ENCODE results near the gene WWTR1. TPM values are rescaled to one million over a fixed set of nuclear protein-coding genes. Genes with fewer than 3 reads are reported as not detected.

Gene WWTR1
- total and polyA plus RNA-seq, 2 of the 4 experiments (the other 2 are of a cell fraction) = 38.9 to 65.3 TPM

DNA sequence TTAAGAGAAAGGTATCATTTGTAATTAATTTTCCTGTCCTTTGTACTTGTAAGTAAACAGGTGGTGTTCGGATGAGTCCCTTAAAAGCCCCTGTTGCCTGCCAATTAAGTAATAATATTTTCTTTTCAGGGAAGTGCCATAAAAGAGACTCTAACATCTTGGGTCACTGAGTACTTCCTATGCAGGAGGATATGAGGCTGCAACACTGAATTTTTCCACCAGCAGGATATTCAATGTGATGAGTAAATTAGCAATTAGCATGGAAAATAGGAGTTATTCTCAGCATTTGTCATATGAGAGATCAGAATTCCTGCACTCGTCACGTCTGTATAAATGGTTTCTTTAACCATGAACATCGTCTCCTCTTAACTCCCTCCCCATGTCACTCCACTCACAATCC lies 45.4 kb downstream of the WWTR1 start:
- ChIA-PET POLR2A (ENCODE audit: unreplicated experiment) (no interaction called here), CTCF (no interaction called here)
- BruUV-seq (replicated peaks) = no TSS peak
- no peak overlapping the region for H2AK9ac ChIP-seq (replicated peaks; ENCODE audit: low read depth, low read length, poor library complexity)
- WGBS, 2 experiments (ENCODE audit: extremely low coverage in 2 of 2, insufficient read length in 1 of 2) = 95% methylated on average over 3 of the region's 4 CpGs; no CpG with 5 or more reads in 1 of the 2 experiments
- no peak overlapping the region for H2BK20ac ChIP-seq (ENCODE audit: low read depth, low read length)
- H3K9ac ChIP-seq (ENCODE audit: low read depth, low read length) = no peak overlapping the region
- H3K79me1 ChIP-seq (ENCODE audit: low read depth in 1 of 2, low read length in 2 of 2) = peaks cover 34 to 82% of the 10 kb centered on the region in 2 experiments
- no peak overlapping the region for H3K27ac ChIP-seq (ENCODE audit: insufficient read depth, low read length)
- H3K56ac ChIP-seq (ENCODE audit: extremely low read depth, insufficient read depth, low read length) = no peak overlapping the region
- TF ChIP-seq CEBPB (IDR thresholded peaks at IDR 0.05; ENCODE audit: low read depth, low read length) (no peak), CTCF (conservative IDR thresholded peaks at IDR 0.05; ENCODE audit: low read depth, low read length) (no peak), MAFK (IDR thresholded peaks at IDR 0.05; ENCODE audit: low read depth, low read length) (no peak), FOS (IDR thresholded peaks at IDR 0.05; ENCODE audit: low read depth, low read length) (no peak), BHLHE40 (IDR thresholded peaks at IDR 0.05; ENCODE audit: low read depth, low read length) (no peak), RFX5 (IDR thresholded peaks at IDR 0.05; ENCODE audit: low read depth, low read length) (no peak)
- TF ChIP-seq, protein P1, sequence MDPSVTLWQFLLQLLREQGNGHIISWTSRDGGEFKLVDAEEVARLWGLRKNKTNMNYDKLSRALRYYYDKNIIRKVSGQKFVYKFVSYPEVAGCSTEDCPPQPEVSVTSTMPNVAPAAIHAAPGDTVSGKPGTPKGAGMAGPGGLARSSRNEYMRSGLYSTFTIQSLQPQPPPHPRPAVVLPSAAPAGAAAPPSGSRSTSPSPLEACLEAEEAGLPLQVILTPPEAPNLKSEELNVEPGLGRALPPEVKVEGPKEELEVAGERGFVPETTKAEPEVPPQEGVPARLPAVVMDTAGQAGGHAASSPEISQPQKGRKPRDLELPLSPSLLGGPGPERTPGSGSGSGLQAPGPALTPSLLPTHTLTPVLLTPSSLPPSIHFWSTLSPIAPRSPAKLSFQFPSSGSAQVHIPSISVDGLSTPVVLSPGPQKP (IDR thresholded peaks at IDR 0.05; ENCODE audit: borderline replicate concordance, low read depth, low read length) = no peak
- peaks cover 21% of the 10 kb centered on the region for H3K9me1 ChIP-seq (ENCODE audit: insufficient read depth, low read length)
- H4K20me1 ChIP-seq (ENCODE audit: insufficient read depth, low read length) = peaks cover 36% of the 10 kb centered on the region
- H3K36me3 ChIP-seq (ENCODE audit: control insufficient read depth, insufficient read depth, low read length) = peaks cover 3% of the 10 kb centered on the region; the same call in 1 of the 2 replicates
- H3K4me2 ChIP-seq (ENCODE audit: low read depth, low read length) = no peak overlapping the region
- H4K5ac ChIP-seq (ENCODE audit: low read depth, low read length) = no peak overlapping the region
- H3K18ac ChIP-seq (ENCODE audit: low read depth, low read length) = no peak overlapping the region
- no peaks in the 10 kb centered on the region for H3K27me3 ChIP-seq (ENCODE audit: control insufficient read depth, insufficient read depth, low read length)
- H3K9me3 ChIP-seq (ENCODE audit: control insufficient read depth, insufficient read depth, low read length) = no peaks in the 10 kb centered on the region
- H4K91ac ChIP-seq (ENCODE audit: insufficient read depth, low read depth, low read length) = no peak overlapping the region
- H4K8ac ChIP-seq (ENCODE audit: low read depth in 2 of 2, low read length in 2 of 2) = no peak overlapping the region
- no peak overlapping the region for H2BK15ac ChIP-seq (ENCODE audit: low read depth, low read length)
- H2AK5ac ChIP-seq (ENCODE audit: low read depth, low read length) = no peak overlapping the region
- no peak overlapping the region for H2AFZ ChIP-seq (replicated peaks; ENCODE audit: low read length, poor library complexity)
- H2BK5ac ChIP-seq (ENCODE audit: low read depth, low read length, poor library complexity, severe bottlenecking) = no peak overlapping the region
- ATAC-seq (ENCODE audit: low read depth) (no peak), DNase-seq (no peak)
- H3K23ac ChIP-seq (ENCODE audit: low read depth, low read length) = no peak overlapping the region
- H3K14ac ChIP-seq (replicated peaks; ENCODE audit: low read depth, low read length) = no peak overlapping the region
- intact Hi-C loops (cut with micrococcal nuclease) (no loop called here), dilution Hi-C loops (cut with HindIII; ENCODE audit: low sequenced_read_pairs, unreplicated experiment) (no loop called here), in situ Hi-C loops (cut with MboI; ENCODE audit: low sequenced_read_pairs) (no loop called here)
- no peak overlapping the region for H3K4me3 ChIP-seq (ENCODE audit: insufficient read depth, low read depth, low read length)
- H3K4me1 ChIP-seq (ENCODE audit: control insufficient read depth, insufficient read depth, low read length) = peaks cover 19% of the 10 kb centered on the region
- H3K4ac ChIP-seq (ENCODE audit: low read depth, low read length) = no peak overlapping the region
- H2BK120ac ChIP-seq (ENCODE audit: low read depth, low read length) = no peak overlapping the region

All from IMR-90 (cell line).